SK-MEL-5 (cell line): ENCODE results near the gene NOL12. TPM values are rescaled to one million over a fixed set of nuclear protein-coding genes. Genes with fewer than 3 reads are reported as not detected.

Source experiments
- DNase-seq: peaks from one replicate; pipeline ENCODE4 v3.0.0-alpha.2; 2016; ENCODE audit warnings: low read depth, low spot score
- in situ Hi-C: cut with HindIII; loops from 2 replicates; pipeline ENCODE4 v1.10.0; 2016; ENCODE audit warnings: low sequenced_read_pairs, high pct_unique_total_duplicates, low pct_unique_long_range_greater_than_20kb
- total RNA-seq: library from RNA; depleted of rRNA; stranded (reverse); fragments of >200 nt; shearing (Covaris generic); gene quantifications from 2 replicates; pipeline ENCODE4 v1.2.3, GENCODE V29; 2014

Gene NOL12
- total RNA-seq, 1 experiment from 2014 or later, result 50.7 TPM

DNA sequence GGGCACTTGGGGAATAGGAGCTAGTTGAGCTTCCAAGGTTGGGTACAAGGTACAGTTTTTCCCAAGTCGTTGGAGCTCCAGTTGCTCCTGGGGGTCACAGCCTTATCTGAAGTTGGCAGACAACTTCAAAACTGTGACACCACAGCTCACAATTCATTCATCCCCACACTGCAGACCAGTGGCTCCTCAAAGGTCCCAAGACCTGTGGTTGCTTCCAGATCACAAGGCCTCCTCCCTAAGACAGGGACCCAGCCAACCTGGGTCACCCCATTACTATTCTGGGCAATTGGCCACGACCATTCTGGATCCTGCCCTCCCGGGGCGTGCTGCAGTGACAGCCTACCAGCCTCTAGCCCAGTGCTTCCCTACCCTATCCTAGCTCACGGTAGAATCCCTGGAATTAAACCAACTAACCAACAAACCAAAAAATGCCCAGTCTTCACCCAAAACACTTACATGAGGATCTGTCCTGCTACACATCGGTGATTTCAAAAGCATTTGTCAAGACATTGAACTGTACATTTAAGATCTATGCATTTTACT is 28.5 kb upstream of the NOL12 start:
- DNase-seq, result peak; percentile 40
- in situ Hi-C loops, result no loop called here

DNA sequence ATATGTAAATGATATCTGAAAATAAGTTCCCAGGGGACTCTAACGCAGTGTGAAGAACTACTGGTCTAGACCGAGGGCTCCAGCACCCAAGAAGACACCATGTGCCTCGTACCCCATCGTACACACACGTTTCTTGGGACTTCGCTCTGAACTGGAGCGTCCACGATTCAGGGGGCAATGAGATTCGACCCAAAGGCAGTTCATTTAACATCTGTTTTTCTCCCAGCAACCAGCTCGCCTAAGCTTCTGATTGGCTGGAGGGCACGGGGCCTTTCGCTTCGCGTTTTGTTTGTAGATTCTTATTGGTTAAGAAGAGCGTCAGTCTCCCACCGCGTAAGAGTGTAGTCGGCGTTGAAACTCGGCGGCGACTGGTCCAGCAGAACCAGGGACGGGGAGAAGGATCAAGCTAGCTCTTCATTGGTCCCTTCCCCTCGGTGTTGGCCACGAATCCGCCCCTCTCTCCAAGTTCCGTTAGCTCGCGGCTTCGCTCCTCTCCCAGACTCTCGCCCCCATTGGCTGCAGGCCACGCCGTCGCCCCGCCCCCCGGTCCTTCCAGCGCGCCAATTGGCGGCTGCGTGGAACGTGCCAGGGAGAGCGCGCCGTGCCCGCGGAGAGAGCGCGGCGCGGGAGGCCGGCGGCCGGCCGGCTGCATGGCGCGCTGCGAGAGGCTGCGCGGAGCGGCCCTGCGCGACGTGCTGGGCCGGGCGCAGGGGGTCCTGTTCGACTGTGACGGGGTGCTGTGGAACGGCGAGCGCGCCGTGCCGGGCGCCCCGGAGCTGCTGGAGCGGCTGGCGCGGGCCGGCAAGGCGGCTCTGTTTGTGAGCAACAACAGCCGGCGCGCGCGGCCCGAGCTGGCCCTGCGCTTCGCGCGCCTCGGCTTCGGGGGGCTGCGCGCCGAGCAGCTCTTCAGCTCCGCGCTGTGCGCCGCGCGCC is 27.7 kb upstream of the NOL12 start, which contains the start of gene PDXP:
TSS of gene PDXP (plus strand) at position 591 of the 933 bp plus-strand sequence. CDS start at position 651, 60 bp downstream.
- DNase-seq, result peak; percentile 100
- in situ Hi-C loops, result no loop called here

DNA sequence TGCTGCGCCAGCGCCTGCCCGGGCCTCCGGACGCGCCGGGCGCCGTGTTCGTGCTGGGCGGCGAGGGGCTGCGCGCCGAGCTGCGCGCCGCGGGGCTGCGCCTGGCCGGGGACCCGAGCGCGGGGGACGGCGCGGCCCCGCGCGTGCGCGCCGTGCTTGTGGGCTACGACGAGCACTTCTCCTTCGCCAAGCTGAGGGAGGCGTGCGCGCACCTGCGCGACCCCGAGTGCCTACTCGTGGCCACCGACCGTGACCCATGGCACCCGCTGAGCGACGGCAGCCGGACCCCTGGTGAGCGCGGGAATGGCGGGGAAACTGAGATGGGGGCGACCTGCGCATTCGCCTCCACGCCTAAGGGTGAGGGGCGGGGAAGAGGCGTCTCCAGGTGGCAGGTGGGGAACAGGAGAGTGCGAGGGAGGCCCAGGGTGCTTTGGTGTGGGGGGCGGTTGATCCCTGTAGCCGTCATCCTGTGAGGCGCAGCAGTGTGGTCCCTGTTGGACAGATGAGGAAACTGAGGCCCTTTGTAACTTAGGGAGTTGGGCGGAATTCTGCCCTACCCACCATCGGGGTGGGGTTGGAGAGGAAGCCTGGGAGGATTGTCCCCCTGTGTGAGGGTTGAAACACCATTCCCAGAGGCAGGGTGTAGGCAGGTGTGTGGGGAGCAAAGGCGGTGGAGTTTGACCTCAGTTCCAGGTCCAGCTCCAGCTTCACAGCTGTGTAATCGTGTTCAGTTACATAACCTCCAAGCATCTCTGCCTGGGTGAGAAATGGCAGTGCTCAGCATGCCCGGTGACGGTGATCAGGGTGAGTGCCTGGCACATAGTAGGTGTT is 26.9 kb upstream of the NOL12 start:
- in situ Hi-C loops, result no loop called here
- DNase-seq, result no peak

DNA sequence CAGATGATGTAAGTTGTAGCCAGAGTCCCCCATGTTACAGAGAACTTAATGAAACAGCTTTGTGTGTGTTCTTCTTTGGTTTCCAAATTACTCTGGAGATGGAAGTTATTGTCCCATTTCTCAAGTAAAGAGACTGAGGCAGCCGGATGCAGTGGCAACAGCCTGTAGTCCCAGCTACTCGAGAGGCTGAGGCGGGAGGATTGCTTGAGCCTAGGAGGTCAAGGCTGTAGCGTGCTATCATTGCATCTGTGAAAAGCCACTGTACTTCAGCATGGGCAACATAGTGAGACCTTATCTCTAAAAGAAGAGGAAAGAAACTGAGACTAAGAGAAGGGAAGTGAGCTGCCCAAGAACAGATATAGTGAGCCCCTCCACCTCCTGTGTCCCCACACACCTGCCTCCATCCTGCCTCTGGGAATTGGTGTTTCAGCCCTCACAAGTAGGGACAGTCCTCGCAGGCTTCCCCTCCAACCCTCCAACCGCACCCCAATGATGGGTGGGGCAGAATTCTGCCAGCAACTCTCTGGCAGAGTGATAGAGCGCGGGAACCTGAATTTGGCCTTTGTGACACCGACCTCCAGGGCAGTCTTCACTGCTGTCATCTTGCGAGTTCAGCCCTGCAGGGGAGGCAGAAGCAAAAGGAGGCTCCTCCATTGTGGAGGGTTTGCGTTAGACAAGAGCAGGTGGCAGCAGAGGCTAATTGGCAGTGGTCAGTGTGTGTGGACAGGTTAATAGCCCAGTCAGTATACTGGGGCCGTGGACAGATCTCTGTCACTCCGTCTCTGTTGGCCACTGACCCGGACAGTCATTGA is 26.0 kb upstream of the NOL12 start:
- in situ Hi-C loops, result no loop called here
- no peak for DNase-seq

DNA sequence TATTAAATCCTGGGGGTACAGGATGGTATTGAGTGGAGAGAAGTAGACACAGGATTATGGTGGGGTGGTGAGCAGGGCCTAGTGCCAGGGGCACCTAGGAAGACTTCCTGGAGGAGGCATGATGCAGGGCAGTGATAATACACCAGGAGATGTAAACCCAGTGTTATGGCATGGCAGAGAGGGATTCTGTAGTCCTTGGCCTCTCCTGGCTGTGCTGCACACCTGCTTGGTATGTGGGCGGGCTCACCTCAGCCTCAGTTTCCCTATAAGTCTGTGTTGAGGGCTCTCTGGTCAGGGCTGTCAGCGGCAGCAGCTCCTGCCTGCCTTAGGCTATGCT is 25.5 kb upstream of the NOL12 start:
- no peak for DNase-seq
- in situ Hi-C loops, result no loop called here

DNA sequence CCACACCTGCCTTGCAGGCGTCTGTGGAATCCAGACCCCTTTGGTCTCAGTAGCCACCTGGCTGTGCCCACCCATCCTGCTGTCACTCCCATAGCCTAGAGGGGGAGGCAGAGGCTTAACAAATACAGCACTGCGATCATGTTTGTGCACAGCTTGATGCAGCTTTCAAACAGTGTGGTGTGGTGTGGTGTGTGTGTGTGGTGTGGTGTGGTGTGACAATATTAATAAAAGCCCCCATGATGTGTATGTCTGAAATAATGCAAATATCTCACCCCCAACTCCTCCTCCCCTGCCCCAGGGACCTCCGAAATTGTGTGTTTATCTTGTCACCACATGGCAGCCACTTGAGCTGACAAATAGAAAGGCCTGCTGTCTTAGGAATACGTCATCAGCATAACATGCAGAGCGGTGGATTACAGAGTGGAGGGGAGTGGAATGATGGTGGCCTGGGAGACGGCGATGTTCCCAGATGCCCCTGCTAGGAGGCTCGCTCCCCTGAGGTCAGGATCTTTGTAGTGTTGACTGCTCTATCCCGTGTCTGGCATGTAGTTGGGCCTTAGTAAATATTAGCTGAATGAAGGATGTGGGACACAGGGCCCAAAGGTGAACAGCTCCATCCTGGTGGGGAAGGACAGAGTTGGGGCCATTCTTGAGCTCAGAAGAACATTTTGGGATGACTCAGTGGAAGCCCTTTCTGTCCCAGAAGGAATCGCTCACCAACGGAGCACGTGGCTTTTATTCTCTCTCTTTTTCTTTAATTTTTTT is 24.8 kb upstream of the NOL12 start:
- in situ Hi-C loops, result no loop called here
- DNase-seq, result peak; percentile 86

DNA sequence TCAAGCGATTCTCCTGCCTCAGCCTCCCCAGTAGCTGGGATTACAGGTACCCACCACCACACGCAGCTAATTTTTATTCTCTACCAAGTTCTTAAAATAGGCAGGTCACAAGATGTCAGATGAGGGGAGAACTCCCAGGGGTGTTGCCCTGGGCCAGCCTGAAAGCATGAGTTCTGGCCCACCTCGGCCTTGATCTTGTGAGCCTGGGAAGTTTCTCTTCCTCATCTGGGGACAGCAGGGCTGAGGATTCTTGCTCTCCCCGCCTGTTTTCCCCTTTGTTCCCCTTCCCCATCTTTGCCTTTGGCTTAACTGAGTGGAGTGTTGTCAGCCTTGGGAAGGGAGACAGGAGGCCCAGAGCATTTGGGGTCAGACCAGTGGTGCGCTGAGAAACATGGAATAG is 24.1 kb upstream of the NOL12 start:
- DNase-seq, result no peak
- in situ Hi-C loops, result no loop called here

DNA sequence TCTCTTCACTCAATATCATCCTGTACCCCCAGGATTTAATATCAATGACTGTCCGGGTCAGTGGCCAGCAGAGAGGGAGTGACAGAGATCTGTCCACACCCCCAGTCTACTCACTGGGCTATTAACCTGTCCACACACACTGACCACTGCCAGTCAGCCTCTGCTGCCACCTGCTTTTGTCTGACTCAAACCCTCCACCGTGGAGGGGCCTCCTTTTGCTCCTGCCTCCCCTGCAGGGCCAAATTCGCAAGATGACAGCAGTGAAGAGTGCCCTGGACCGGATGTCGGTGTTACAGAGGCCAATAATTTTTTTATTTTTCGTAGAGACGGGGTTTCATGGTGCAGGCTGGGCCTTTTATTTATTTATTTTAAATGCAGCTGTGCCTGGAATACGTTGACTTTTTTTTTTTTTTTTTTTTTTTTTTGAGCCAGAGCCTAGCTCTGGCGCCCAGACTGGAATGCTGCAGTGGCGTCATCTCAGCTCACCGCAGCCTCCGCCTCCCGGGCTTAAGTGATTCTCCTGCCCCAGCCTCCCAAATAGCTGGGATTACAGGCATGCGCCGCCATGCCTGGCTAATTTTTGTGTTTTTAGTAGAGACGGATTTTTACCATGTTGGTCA is 22.5 kb upstream of the NOL12 start:
- in situ Hi-C loops, result no loop called here

DNA sequence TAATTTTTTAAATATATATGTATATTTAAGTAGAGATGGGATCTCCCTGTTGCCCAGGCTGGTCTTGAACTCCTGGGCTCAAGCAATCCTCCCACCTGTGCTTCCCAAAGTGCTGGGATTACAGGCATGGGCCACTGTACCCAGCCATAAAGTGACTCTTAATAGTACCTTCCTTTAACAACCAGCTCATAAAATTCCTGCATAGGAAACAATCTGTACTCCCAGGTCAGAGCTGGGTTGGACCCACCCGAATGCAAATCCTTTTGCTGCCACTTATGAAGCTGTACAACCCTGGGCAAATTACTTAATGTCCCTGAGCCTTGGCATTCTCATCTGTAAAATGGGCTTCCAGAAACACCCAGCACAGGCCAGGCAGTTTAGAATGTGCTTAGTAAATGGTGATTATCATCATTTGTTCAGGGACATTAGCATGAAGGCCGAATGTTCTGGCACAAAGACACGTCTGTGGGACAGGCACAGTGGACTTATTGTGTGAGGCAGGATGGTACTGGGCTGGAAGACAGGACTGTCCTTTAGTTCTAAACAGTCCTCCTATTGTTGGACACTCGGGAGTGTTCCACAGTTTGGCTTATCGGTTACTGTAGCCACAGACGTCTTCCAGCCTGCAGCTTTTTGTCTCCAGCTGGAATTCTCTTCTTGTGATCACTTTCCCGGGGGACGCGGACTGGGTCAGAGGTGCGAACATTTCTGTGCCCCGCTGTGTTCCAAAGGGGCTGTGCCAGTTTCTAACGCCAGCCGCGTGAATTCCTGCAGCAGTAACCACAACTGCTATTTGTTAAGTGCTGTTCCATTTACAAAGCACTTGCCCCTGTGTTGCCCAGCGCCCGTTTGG is 21.7 kb upstream of the NOL12 start:
- in situ Hi-C loops, result no loop called here

More for the DNA sequence above, 22.5 kb upstream of the NOL12 start:
- DNase-seq, result no peak

DNA sequence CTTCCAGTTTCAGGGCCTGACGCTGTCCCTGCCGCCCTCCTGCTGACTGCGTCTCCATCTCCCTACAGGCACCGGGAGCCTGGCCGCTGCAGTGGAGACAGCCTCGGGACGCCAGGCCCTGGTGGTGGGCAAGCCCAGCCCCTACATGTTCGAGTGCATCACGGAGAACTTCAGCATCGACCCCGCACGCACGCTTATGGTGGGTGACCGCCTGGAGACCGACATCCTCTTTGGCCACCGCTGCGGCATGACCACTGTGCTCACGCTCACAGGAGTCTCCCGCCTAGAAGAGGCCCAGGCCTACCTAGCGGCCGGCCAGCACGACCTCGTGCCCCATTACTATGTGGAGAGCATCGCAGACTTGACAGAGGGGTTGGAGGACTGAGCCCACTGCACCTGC is 20.7 kb upstream of the NOL12 start:
- DNase-seq, result no peak
- in situ Hi-C loops, result no loop called here

More for the DNA sequence above, 21.7 kb upstream of the NOL12 start:
- peak; percentile 100 for DNase-seq

DNA sequence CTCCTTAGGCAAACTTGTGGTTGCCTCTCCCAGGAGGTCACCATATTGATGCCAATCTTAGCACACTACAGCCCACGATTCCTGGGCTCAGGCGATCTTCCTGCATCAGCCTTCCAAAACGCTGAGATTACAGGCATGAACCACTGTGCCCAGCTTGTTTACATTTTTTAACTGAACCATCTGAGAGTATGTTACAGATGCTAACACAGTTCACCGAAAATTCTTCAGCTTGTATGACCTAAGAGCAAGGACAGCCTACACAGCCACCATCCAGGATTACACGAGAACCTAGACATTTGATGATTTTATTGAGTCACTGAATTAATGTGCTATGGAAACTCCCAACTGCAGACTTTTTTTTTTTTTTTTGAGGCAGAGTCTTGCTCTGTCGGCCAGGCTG is 16.6 kb upstream of the NOL12 start:
- no peak for DNase-seq
- in situ Hi-C loops, result no loop called here

DNA sequence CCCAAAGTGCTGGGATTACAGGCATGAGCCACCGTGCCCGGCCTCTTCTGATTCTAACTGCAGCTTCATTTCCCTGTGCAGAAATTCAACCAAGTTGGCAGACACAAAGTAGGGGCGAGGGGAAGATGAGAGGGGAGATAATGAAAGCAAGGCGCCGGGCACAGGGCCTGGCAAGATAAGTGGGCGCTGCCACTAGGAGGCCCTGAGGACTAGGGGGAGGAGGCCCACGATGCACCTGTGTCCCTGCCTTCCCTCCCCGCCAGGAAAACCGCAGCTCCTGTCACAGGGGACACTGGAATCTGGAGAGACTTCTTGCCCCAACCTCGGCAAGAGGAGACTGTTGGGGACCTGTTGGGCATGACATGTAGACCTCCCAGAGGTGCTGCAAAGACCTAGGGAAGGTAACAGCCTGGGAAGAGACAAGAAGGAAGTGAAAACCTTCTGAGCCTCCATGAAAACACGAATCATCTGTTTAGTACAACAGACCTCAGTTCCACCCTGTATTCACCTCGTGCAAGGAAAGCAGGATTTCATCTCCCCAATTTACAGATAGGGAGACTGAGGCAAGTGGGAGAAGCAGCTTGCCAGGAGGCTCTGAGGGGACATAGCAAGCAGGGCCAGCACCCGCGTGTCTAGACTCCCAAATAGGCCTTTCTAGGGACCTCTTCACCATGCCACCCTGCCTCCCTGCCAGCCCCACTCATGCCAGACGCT is 13.8 kb upstream of the NOL12 start:
- in situ Hi-C loops, result no loop called here

DNA sequence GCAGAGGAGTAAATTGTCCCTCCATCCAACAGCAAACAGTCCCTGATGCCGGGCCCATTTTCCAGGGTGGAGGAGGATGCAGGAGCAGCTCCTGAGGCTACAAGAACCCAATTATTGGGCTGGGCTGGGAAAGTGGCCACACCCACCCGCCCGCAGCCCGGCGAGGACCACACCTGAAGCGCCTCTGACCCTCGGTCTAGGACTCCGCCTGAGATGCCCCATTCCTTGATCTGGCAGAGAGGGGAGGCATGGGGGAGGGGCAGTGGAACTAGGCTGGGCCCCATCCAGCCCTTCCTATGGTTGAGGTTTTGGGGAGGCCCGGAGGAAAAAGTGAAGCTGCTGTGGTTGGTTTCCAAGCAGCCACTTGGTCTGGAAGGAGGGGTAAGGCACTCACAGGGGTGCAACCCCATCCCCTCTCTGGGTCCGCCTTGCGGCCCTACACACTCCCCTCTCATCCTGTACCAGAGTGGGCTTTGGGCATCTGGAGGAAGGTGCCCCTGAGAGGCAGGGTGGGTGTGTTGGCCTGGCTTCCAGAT is 13.2 kb upstream of the NOL12 start:
- no peak for DNase-seq
- in situ Hi-C loops, result no loop called here

More for the DNA sequence above, 13.8 kb upstream of the NOL12 start:
- DNase-seq, result no peak

DNA sequence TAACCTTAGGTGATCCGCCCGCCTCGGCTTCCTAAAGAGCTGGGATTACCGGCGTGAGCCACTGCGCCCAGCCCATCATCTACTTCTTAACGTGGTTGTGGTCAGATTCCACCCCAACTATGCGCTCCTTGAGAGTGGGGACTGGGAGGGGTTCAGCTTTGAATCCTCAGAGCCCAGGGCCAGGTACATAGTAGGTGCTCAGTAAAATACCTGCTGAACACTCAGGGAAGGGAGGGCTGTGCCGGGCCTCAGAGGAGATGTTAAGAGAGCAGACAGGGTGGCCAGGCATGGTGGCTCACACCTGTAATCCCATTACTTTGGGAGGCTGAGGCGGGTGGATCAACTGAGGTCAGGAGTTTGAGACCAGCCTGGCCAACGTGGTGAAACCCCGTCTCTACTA is 11.9 kb upstream of the NOL12 start:
- DNase-seq, result no peak
- in situ Hi-C loops, result no loop called here
